ENCODE data around the gene KDM3B.

The KDM3B gene

DNA sequence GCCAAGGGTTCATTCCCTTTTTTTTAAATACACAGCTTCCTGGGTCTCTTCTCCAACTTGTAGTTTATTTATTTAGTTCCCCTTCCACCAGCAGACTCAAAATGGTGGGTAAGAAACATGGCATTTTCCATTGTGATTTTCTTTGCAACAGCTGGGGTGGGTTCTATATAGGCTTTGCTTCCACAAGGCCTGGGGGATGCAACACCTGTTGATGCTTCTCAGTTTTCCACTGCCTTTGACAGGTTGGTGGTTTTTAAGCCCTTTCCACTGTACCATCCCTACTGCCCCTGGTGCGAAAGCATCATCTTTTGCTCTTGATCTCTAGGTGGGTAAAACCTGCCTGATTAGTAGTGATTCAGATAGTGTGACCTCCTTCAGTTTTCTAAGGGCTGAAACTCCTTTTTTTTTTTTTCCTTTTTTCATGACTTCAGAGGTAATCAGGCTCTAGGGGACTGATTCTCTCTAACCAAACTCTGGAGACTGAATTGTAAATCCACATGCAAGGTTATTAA, 8.5 kb downstream of the KDM3B start:
- CTCF ChIA-PET, result interaction anchor here (1.2 to 2.2 kb wide), 2 partner anchors 8 to 9 kb away, joined by 6 to 11 read pairs; partner anchors contain the start of gene KDM3B
- TF ChIP-seq, protein P1, sequence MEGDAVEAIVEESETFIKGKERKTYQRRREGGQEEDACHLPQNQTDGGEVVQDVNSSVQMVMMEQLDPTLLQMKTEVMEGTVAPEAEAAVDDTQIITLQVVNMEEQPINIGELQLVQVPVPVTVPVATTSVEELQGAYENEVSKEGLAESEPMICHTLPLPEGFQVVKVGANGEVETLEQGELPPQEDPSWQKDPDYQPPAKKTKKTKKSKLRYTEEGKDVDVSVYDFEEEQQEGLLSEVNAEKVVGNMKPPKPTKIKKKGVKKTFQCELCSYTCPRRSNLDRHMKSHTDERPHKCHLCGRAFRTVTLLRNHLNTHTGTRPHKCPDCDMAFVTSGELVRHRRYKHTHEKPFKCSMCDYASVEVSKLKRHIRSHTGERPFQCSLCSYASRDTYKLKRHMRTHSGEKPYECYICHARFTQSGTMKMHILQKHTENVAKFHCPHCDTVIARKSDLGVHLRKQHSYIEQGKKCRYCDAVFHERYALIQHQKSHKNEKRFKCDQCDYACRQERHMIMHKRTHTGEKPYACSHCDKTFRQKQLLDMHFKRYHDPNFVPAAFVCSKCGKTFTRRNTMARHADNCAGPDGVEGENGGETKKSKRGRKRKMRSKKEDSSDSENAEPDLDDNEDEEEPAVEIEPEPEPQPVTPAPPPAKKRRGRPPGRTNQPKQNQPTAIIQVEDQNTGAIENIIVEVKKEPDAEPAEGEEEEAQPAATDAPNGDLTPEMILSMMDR (IDR thresholded peaks at IDR 0.05; ENCODE audit: insufficient read depth, low read length, missing control alignments), result no peak

DNA sequence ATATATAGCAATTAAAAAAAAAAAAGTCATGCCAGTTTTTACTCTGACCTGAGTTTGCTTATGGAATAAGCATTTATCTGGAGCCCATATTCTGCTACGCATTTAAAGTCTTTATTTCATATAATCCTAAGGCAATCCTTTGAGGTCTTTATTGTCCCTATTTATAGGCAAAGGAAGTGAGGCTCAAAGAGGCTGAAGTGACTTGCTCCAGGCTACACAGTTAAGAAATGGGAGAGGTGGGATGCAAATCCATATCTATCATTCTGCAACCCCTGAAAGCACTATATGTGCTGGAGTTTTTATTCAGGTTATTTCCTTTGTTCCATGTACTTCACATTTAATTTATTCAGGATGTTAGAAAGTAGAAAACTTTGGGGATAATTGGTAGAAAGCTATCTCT, 12.1 kb downstream of the KDM3B start:
- ChIA-PET CTCF (interaction anchor here (3.2 kb wide), 1 partner anchor 12 kb away, joined by 28 read pairs; the partner anchor contains the start of gene KDM3B), POLR2A (no interaction called here)
- H3K4me3 ChIP-seq (ENCODE audit: low read depth, low read length), result no peak overlapping the region
- TF ChIP-seq, protein P1 (IDR thresholded peaks at IDR 0.05; ENCODE audit: insufficient read depth, low read length, missing control alignments), result no peak
- no peak for DNase-seq (ENCODE audit: low read depth, low spot score)

More for the DNA sequence above, 8.5 kb downstream of the KDM3B start:
- DNase-seq (ENCODE audit: low read depth, low spot score), result no peak
- POLR2A ChIA-PET, result no interaction called here
- H3K4me3 ChIP-seq (ENCODE audit: low read depth, low read length), result no peak overlapping the region

DNA sequence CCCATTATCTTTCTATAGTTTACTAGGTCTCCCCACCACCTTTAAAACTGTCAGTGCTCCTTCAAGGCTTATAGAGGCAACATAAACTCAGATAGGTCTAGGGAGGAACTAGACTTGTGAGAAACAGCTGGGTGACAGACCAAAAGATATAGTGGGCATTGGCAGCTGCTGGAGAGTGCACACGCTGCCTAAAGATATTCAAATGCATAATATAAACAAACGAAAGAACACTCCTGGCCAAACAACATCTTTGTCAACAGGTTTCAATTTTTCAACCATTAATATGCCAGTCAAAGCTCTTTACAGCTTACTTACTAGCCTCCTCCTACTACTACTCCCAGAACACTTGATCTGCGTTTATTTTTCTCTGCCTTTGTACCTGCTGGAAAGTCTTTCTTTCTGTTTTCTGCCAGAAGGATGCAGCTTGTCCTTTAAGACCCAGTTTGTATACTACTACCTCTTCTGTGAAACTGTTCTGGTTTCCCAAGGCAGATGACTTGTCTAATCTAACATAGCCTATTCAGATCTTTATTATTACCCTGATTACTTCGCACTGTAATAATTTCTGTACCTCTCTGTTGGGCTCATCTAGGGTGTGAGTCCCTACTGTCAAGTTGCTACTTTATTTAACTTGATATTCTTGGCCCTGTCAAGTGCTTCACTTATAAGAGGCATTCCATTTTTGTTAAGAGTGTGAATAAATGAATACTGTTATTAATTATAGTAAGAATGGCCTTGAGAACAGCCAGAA, 14.3 kb downstream of the KDM3B start:
- no peak overlapping the region for H3K4me3 ChIP-seq (ENCODE audit: low read depth, low read length)
- TF ChIP-seq, protein P1 (IDR thresholded peaks at IDR 0.05; ENCODE audit: insufficient read depth, low read length, missing control alignments), result no peak
- CTCF ChIA-PET, result interaction anchor here (2.5 to 3.2 kb wide), 2 partner anchors 13 to 14 kb away, joined by 28 to 44 read pairs; partner anchors contain the start of gene KDM3B
- no peak for DNase-seq (ENCODE audit: low read depth, low spot score)
- POLR2A ChIA-PET, result interaction anchor here (1.9 kb wide), 1 partner anchor 13 kb away, joined by 5 read pairs; no protein-coding TSS in a partner anchor

DNA sequence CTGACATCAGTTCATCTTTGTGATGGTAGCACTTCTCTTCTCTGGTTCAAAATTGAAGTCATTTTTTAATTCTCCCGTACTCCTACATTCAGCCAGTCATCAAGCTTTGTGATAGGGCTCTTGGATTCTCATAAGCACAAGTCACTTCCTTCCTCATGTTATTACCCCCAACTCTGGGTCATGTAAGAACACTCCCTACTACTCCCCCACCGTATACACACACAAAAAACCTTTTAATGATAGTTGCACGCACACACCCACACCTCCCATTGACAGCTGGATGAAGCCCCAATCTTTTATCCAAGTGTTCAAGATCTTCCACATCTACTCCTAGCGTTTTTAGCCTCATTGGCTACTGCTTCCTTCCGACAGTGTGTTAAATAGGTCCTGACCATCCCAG, 16.8 kb downstream of the KDM3B start:
- TF ChIP-seq, protein P1 (IDR thresholded peaks at IDR 0.05; ENCODE audit: insufficient read depth, low read length, missing control alignments), result no peak
- POLR2A ChIA-PET, result interaction anchor here (1.5 kb wide), 1 partner anchor 31 kb away, joined by 3 read pairs; the partner anchor contains the start of gene FAM53C

DNA sequence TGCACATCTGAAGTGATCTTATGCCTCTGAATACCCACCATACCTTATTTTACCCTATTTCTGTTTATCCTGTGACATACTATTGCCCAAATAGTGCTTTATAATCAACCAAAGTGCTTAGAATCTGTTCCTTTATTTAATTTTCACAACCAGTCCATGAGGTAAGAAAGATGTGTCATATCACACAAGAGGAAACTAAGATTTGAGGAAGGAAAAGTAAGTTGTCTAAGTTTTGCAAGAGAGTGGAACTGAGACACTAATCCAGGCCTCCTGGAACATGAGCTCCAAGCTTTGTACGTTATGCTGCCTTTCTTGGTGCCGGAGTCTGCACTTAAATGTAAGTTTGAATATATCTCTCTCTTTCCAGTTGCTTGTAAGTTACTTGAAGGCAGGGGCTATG, 17.2 kb downstream of the KDM3B start:
- TF ChIP-seq, protein P1 (IDR thresholded peaks at IDR 0.05; ENCODE audit: insufficient read depth, low read length, missing control alignments), result no peak
- POLR2A ChIA-PET, result interaction anchor here (1.5 kb wide), 1 partner anchor 32 kb away, joined by 3 read pairs; the partner anchor contains the start of gene FAM53C
- no peak overlapping the region for H3K4me3 ChIP-seq (ENCODE audit: low read depth, low read length)
- DNase-seq (ENCODE audit: low read depth, low spot score), result no peak
- CTCF ChIA-PET, result interaction anchor here (0.9 to 5.9 kb wide), 4 partner anchors 16 to 190 kb away, joined by 3 to 70 read pairs (median 4); partner anchors contain the start of genes KDM3B and KIF20A

More for the DNA sequence above, 16.8 kb downstream of the KDM3B start:
- H3K4me3 ChIP-seq (ENCODE audit: low read depth, low read length), result no peak overlapping the region
- no peak for DNase-seq (ENCODE audit: low read depth, low spot score)
- CTCF ChIA-PET, result interaction anchor here (1.1 to 2.5 kb wide), 4 partner anchors 16 to 190 kb away, joined by 3 to 44 read pairs (median 4); partner anchors contain the start of genes KDM3B and KIF20A

DNA sequence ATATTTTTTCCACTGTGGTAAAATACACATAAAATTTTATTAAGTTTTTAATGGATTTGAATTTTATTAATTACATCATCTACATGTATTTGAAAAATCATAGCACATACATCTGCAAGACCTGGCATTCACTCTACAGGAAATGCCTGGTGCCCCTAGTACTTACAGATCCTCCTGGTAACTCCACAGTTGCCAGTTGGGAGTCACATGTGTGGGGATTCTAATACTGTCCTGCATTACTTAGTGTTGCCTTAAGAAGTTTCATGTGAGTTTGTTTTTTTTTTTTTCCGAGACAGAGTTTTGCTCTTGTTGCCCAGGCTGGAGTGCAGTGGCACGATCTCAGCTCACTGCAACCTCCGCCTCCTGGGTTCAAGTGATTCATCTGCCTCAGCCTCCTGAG, 18.1 kb downstream of the KDM3B start:
- H3K4me3 ChIP-seq (ENCODE audit: low read depth, low read length), result no peak overlapping the region
- TF ChIP-seq, protein P1 (IDR thresholded peaks at IDR 0.05; ENCODE audit: insufficient read depth, low read length, missing control alignments), result no peak
- CTCF ChIA-PET, result interaction anchor here (0.7 to 5.9 kb wide), 3 partner anchors 17 to 56 kb away, joined by 3 to 70 read pairs (median 3); partner anchors contain the start of gene KDM3B
- DNase-seq (ENCODE audit: low read depth, low spot score), result no peak
- POLR2A ChIA-PET, result no interaction called here
